GM12873 (cell line): ENCODE data around the gene ELL2.

Experiments
- TF ChIP-seq, protein P1 (sequence below): IDR thresholded peaks from 2 replicates; pipeline ENCODE4 v1.5.1; 2012; ENCODE audit warnings: low read depth, mild to moderate bottlenecking, moderate library complexity, low read length, control low read depth; ENCODE audit not compliant: insufficient read depth; ENCODE audit errors: missing control alignments

Gene ELL2

GRCh38 chr5:95961617-95962474 is at the start of gene ELL2:
Gene ELL2, minus strand, starts transcription at chr5:95961851. Its CDS starts 130 bp downstream, at chr5:95961721.
- TF ChIP-seq, protein P1, sequence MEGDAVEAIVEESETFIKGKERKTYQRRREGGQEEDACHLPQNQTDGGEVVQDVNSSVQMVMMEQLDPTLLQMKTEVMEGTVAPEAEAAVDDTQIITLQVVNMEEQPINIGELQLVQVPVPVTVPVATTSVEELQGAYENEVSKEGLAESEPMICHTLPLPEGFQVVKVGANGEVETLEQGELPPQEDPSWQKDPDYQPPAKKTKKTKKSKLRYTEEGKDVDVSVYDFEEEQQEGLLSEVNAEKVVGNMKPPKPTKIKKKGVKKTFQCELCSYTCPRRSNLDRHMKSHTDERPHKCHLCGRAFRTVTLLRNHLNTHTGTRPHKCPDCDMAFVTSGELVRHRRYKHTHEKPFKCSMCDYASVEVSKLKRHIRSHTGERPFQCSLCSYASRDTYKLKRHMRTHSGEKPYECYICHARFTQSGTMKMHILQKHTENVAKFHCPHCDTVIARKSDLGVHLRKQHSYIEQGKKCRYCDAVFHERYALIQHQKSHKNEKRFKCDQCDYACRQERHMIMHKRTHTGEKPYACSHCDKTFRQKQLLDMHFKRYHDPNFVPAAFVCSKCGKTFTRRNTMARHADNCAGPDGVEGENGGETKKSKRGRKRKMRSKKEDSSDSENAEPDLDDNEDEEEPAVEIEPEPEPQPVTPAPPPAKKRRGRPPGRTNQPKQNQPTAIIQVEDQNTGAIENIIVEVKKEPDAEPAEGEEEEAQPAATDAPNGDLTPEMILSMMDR, result no peak

GRCh38 chr5:96008987-96009647 is 47.5 kb upstream of the ELL2 start:
- TF ChIP-seq, protein P1, result no peak

- TF ChIP-seq, protein P1, result no peak
Observed at GRCh38 chr5:96008487-96008886, 46.8 kb upstream of the ELL2 start.

GRCh38 chr5:96007051-96007450 is 45.4 kb upstream of the ELL2 start:
- TF ChIP-seq, protein P1, result no peak

- TF ChIP-seq, protein P1, result no peak
Observed at GRCh38 chr5:96006291-96006690, 44.6 kb upstream of the ELL2 start.

- TF ChIP-seq, protein P1, result no peak
Observed at GRCh38 chr5:96004754-96005153, 43.1 kb upstream of the ELL2 start.

- TF ChIP-seq, protein P1, result no peak
Observed at GRCh38 chr5:96004087-96004486, 42.4 kb upstream of the ELL2 start.
